GM21381 (cell line): ENCODE measurements around the gene MIB1.

Experiments used
- ATAC-seq: cut with Tn5 transposase; IDR thresholded peaks from one replicate; pipeline ENCODE4 v1.9.1; 2021; ENCODE audit warnings: mild to moderate bottlenecking, moderate library complexity; ENCODE audit not compliant: unreplicated experiment

Gene MIB1

GRCh38 chr18:21808185-21808584 is 67.6 kb downstream of the MIB1 start:
- ATAC-seq, result no peak

- ATAC-seq, result no peak
These were observed 69.1 kb downstream of the MIB1 start for GRCh38 chr18:21809725-21810124.

- no peak for ATAC-seq
These were observed 74.5 kb downstream of the MIB1 start for GRCh38 chr18:21815101-21815500.

- no peak for ATAC-seq
These were observed 79.6 kb downstream of the MIB1 start for GRCh38 chr18:21820033-21820810.

- no peak for ATAC-seq
These were observed 80.2 kb downstream of the MIB1 start for GRCh38 chr18:21820811-21821143.

GRCh38 chr18:21823848-21824247 is 83.3 kb downstream of the MIB1 start:
- ATAC-seq, result no peak

- no peak for ATAC-seq
These were observed 85.6 kb downstream of the MIB1 start for GRCh38 chr18:21826196-21826595.

- ATAC-seq, result no peak
These were observed 86.2 kb downstream of the MIB1 start for GRCh38 chr18:21826641-21827302.

GRCh38 chr18:21830532-21830931 is 89.9 kb downstream of the MIB1 start:
- ATAC-seq, result no peak

GRCh38 chr18:21831413-21831831 is 90.8 kb downstream of the MIB1 start:
- no peak for ATAC-seq

- no peak for ATAC-seq
These were observed 93.2 kb downstream of the MIB1 start for GRCh38 chr18:21833604-21834298.

- ATAC-seq, result no peak
These were observed 93.7 kb downstream of the MIB1 start for GRCh38 chr18:21834299-21834660.

- no peak for ATAC-seq
These were observed 101.0 kb downstream of the MIB1 start for GRCh38 chr18:21841570-21841969.

- no peak for ATAC-seq
These were observed 102.7 kb downstream of the MIB1 start for GRCh38 chr18:21843341-21843740.

GRCh38 chr18:21851327-21851961 is 110.9 kb downstream of the MIB1 start:
- no peak for ATAC-seq

- ATAC-seq, result peak; percentile 83
These were observed 112.4 kb downstream of the MIB1 start for GRCh38 chr18:21853016-21853415.

- ATAC-seq, result no peak
These were observed 113.4 kb downstream of the MIB1 start for GRCh38 chr18:21853775-21854552.

- no peak for ATAC-seq
These were observed 114.8 kb downstream of the MIB1 start for GRCh38 chr18:21855432-21855831.

GRCh38 chr18:21857871-21858270 is 117.3 kb downstream of the MIB1 start:
- ATAC-seq, result no peak

- ATAC-seq, result no peak
These were observed 118.0 kb downstream of the MIB1 start for GRCh38 chr18:21858544-21858943.

GRCh38 chr18:21864386-21864785 is 123.8 kb downstream of the MIB1 start:
- ATAC-seq, result no peak
